Inflammatory macrophage treated with lipopolysaccharide for 1 hour (primary cell): ENCODE measurements around the gene SLC25A42.
"Not testable (repeated sequence)": the region's sequence is repeated elsewhere in the genome, so short reads cannot be mapped to it uniquely, and the experiment has no call there.

ENCODE experiments used
- DNase-seq, 2 donors: peaks; one replicate each; pipeline ENCODE4 v3.0.0-alpha.2; 2020 to 2022

The SLC25A42 gene

GRCh38 chr19:19063183-19064097 is at the start of gene SLC25A42:
Gene SLC25A42 (plus strand): TSS chr19:19063994. CDS start chr19:19096125, 32,131 bp downstream.
- DNase-seq: peak; percentile 99

GRCh38 chr19:19021115-19021514 is 42.7 kb upstream of the SLC25A42 start:
- no peak for DNase-seq

GRCh38 chr19:19022380-19022961 is 41.3 kb upstream of the SLC25A42 start:
- no peak for DNase-seq

GRCh38 chr19:19023376-19023775 is 40.4 kb upstream of the SLC25A42 start:
- not testable (repeated sequence) for DNase-seq

GRCh38 chr19:19025861-19026260 is 37.9 kb upstream of the SLC25A42 start:
- DNase-seq: no peak

- peak in 1 of 2 donors; percentile 5 for DNase-seq
Measured at GRCh38 chr19:19026299-19026971, 37.4 kb upstream of the SLC25A42 start.

- DNase-seq: no peak
Measured at GRCh38 chr19:19027228-19027627, 36.6 kb upstream of the SLC25A42 start.

- DNase-seq: no peak
Measured at GRCh38 chr19:19028526-19028925, 35.3 kb upstream of the SLC25A42 start.

- no peak for DNase-seq
Measured at GRCh38 chr19:19031891-19032290, 31.9 kb upstream of the SLC25A42 start.

- DNase-seq: peak; percentile 97
Measured at GRCh38 chr19:19032420-19033175, 31.2 kb upstream of the SLC25A42 start.

- DNase-seq: no peak
Measured at GRCh38 chr19:19033176-19033425, 30.7 kb upstream of the SLC25A42 start.

GRCh38 chr19:19033426-19034203 is 30.2 kb upstream of the SLC25A42 start, which contains the start of the genes ARMC6 and SUGP2:
Gene ARMC6 (plus strand): TSS chr19:19033603. CDS start chr19:19034210, 607 bp downstream.
Gene SUGP2 (minus strand): TSS chr19:19033517. CDS start chr19:19031071, 2,446 bp downstream.
- peak; percentile 81 to 86 for DNase-seq

- DNase-seq: peak; percentile 84 to 90
Measured at GRCh38 chr19:19034204-19034624, 29.6 kb upstream of the SLC25A42 start.

GRCh38 chr19:19039901-19040300 is 23.9 kb upstream of the SLC25A42 start:
- DNase-seq: no peak

- DNase-seq: no peak
Measured at GRCh38 chr19:19040417-19040816, 23.4 kb upstream of the SLC25A42 start.

- no peak for DNase-seq
Measured at GRCh38 chr19:19042732-19043280, 21.0 kb upstream of the SLC25A42 start.

GRCh38 chr19:19043481-19043880 is 20.3 kb upstream of the SLC25A42 start:
- DNase-seq: no peak

- no peak for DNase-seq
Measured at GRCh38 chr19:19043881-19044280, 19.9 kb upstream of the SLC25A42 start.

GRCh38 chr19:19049406-19049805 is 14.4 kb upstream of the SLC25A42 start:
- DNase-seq: no peak

GRCh38 chr19:19050104-19050503 is 13.7 kb upstream of the SLC25A42 start:
- no peak for DNase-seq

GRCh38 chr19:19050731-19051130 is 13.1 kb upstream of the SLC25A42 start:
- no peak for DNase-seq
